ENCODE results near the gene LRIG1.

DNA sequence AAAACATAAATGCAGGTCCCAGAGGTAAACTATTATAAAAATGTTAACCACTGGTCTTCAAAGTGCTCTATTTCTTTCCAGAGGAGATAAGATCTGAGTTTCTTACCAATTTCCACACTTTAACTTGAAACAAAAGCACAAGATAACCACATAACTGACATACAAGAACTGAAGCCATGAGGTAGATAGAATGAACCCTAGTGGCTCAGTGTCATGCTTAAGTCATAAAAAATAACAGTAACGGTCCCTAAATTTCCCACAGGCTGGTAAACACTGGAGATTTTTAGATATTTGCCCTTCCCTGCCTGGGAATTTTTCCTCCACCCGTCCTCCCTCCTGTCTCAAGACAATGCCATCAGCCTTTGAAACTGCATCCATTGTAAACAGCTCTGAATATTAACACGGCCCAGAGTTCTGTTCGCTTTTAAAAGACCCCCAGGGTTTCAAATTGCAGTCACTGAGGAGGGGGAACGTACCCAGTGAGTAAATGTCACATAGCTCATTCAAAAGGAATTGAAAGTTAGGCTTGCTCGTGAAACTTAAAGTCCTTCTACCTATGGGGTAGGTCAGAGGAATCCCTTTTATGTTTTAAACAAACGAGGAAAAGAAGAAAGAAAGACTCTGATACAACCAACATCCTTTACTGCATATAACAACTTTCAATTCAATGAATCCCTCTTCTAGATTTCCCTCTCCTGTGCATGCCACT, 5.7 kb downstream of the LRIG1 start:
- no peak for TF ChIP-seq POLR2A (IDR thresholded peaks at IDR 0.05)
- TF ChIP-seq, protein P1, sequence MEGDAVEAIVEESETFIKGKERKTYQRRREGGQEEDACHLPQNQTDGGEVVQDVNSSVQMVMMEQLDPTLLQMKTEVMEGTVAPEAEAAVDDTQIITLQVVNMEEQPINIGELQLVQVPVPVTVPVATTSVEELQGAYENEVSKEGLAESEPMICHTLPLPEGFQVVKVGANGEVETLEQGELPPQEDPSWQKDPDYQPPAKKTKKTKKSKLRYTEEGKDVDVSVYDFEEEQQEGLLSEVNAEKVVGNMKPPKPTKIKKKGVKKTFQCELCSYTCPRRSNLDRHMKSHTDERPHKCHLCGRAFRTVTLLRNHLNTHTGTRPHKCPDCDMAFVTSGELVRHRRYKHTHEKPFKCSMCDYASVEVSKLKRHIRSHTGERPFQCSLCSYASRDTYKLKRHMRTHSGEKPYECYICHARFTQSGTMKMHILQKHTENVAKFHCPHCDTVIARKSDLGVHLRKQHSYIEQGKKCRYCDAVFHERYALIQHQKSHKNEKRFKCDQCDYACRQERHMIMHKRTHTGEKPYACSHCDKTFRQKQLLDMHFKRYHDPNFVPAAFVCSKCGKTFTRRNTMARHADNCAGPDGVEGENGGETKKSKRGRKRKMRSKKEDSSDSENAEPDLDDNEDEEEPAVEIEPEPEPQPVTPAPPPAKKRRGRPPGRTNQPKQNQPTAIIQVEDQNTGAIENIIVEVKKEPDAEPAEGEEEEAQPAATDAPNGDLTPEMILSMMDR (IDR thresholded peaks at IDR 0.05) = no peak
